Activated CD4-positive, alpha-beta T cell treated with anti-CD3 and anti-CD28 coated beads for 24 hours (primary cell): Measurements from ENCODE around the gene TRMT10B.
A peak's percentile ranks its signal among the peaks of the same experiment; 100 is the strongest.
"Not testable (repeated sequence)": the region's sequence is repeated elsewhere in the genome, so short reads cannot be mapped to it uniquely, and the experiment has no call there.

Source experiments
- DNase-seq, 2 donors: peaks; one replicate each; pipeline ENCODE4 v3.0.0-alpha.2; 2020; ENCODE audit warnings: low read depth in 2 of 2

The TRMT10B gene

DNA sequence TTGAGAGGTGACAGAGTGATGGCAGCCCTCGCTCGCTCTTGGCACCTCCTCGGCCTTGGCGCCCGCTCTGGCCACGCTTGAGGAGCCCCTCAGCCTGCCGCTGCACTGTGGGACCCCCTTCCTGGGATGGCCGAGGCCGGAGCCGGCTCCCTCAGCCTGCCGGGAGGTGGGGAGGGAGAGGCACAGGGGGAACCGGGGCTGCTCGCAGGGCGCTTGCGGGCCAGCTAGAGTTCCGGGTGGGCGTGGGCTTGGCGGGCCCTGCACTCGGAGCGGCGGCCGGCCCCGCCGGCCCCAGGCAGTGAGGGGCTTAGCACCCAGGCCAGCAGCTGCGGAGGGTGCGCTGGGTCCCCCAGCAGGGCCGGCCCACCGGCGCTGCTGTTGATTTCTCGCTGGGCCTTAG lies 1.9 kb upstream of the TRMT10B start:
- not testable (repeated sequence) for DNase-seq

DNA sequence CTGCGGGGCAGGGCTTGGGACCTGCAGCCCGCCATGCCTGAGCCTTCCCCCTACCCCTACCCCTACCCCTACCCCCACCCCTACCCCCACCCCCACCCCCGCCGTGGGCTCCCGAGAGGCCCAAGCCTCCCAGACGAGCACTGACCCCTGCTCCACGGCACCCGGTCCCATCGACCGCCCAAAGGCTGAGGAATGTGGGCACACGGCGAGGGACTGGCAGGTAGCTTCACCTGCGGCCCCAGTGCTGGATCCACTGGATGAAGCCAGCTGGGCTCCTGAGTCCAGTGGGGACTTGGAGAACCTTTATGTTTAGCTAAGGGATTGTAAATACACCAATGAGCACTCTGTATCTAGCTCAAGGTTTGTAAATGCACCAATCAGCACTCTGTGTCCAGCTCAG lies 1.5 kb upstream of the TRMT10B start:
- not testable (repeated sequence) for DNase-seq

- no peak for DNase-seq
Measured at GRCh38 chr9:37752642-37753488, 740 bp upstream of the TRMT10B start.

DNA sequence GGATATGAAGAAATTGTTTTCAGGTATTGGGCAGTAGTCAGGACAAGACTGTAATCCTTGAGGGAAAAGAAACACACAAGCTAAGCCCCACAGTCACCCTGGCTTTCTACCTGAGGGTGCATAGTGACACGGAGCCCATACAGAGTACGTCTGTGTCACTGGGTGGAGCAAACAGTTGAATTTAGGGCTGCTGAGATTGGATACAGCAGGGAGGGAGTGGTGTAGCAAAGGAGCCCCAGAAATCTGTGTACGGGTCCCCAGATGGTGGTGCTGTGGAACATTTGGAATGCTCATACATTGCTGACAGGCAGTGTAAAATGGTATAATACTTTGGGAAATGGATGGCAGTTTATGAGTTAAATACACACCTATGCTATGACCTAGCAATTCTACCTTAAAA lies 5.1 kb downstream of the TRMT10B start:
- DNase-seq: no peak

- DNase-seq: no peak
Measured at GRCh38 chr9:37760416-37761161, 7.0 kb downstream of the TRMT10B start.

- DNase-seq: no peak
Measured at GRCh38 chr9:37761511-37761910, 7.9 kb downstream of the TRMT10B start.

GRCh38 chr9:37765263-37765662 lies 11.7 kb downstream of the TRMT10B start:
- not testable (repeated sequence) for DNase-seq

- DNase-seq: no peak
Measured at GRCh38 chr9:37769306-37769705, 15.7 kb downstream of the TRMT10B start.

DNA sequence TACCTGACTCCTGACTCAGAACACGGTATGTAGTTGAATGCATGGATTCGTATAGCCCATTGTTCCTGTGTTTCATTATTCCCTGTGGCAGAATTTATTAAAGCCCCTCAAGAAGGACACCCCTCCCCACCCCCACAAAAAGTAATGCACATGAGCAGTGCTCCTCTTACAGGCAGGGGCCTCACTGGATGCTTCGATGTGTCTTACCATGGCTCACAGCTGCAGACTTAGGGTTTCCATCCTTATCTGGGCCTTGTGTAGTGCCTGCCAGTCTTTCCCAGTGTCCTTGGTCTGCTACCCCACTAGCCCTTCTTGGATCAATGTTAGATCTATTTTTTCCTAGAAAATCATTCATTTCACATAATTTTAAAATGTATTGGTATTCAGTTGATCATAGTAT lies 16.4 kb downstream of the TRMT10B start:
- no peak for DNase-seq

GRCh38 chr9:37775216-37775919 lies 21.8 kb downstream of the TRMT10B start:
- DNase-seq: no peak

GRCh38 chr9:37776328-37776727 lies 22.7 kb downstream of the TRMT10B start:
- no peak for DNase-seq

DNA sequence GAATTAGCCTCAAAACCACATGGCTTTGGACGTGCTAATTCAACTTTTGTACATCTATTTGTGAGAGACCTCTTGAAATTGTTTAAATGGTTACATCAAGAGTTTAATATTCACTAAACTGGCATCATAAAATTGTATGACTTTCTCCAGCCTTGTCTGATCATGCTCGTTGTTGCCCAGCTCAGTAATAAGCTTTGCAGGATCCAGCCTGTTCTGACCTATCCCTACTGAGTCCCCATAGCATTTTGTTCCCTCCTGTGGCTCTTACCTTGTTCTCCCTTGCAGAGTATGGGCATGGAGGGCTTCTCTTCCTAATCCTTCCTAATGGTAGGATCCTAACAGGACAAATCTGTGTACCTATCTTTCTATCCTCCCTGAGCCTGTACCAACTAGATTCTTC lies 24.9 kb downstream of the TRMT10B start:
- DNase-seq: no peak

DNA sequence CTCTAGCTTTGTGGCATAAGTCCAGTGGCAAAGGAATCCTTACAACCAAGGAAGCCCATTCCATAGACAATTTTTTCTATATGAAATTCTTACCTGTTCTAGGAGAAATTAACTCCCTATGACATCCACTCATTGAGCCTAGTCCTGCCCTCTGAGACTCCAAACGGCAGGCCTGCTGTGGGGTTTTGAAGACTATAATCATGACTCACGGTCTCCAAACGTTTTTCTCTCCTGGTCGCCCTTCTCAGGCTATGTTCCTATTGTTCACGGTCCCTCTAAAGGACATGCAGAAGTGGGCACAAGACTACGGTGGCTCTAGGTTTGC lies 30.6 kb downstream of the TRMT10B start:
- no peak for DNase-seq

DNA sequence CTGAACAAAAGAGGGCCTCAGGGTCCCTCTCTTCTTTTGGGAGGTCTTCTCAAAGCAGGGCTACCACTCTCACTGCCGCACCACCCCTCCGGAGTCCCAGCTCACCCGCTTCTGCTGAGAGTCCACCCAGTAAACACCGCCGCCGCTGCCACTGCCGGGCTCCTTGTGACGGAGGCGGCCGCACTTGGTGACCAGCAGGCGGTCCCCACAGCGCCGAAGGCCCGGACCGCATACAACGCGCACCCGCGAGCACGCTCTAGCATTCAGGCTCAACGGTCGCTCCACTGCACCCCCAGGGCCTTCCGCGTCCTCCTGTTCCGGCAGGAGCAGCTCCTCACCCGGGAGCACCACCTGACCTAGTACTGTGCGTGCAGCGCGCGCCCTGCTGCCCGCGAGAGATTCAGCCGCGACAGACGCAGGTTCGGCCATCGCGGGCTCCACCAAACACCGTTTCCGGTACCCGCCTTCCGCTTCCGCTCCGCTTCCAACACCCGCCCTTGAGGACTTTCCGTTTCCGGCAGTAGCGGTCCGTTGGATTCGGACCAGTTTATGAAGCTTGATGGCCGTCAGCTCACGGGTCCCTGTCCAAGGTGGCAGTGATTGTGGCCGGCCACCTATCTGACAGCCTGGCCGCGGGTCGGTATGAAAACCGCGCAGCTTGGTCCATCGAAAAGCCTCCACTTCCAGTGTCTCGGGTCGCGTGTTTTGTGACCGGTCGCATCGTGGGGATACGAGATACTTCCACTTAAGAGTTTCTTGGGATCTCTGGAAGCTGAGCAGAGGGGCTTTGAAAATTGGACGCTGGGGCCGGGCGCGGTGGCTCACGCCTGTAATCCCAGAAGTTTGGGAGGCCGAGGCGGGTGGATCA lies 31.2 kb downstream of the TRMT10B start, which contains the start of gene EXOSC3:
EXOSC3 (minus strand) TSS at position 449 of the 868 bp plus-strand sequence; CDS start at position 429, 20 bp downstream.
- peak; percentile 74 to 80 for DNase-seq

GRCh38 chr9:37787059-37787458 lies 33.5 kb downstream of the TRMT10B start:
- DNase-seq: no peak

DNA sequence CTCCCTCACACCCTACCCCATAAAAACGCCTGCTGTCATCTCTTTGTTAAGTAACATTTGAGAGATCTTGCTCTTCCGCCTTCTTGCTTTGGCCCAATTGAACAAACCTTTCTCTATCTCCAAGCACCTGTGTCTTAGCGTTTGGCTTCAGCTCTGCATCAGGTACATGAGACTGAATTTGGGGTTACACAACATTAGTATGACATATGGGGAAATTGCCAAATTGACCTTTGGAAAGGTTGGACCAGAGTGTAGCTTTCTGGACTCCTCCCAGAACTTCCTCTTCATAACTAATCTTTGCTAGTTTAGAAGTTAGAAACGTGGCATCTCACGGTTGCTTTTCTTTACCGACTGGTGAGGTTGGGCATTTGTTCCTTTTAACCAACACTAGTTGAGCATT lies 34.7 kb downstream of the TRMT10B start:
- no peak for DNase-seq

DNA sequence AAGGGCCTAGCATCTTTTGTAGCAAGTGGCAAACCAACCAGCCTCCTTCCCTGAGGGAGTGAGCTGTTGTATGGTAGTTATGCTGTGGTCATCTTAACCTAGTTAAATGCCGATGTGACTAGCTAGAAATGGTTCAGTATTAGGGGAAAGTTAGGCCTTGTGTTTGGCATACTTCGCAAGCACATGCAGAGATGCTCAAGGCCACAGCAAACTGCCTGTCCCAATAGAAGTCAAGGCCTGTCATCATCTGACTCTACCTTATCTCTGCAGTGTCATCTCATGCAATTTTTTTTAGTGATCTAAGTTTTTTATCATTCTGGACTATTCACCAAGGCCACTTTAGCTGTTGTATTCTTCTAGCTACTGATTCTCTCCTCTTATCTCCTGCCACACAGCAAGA lies 36.5 kb downstream of the TRMT10B start:
- no peak for DNase-seq

DNA sequence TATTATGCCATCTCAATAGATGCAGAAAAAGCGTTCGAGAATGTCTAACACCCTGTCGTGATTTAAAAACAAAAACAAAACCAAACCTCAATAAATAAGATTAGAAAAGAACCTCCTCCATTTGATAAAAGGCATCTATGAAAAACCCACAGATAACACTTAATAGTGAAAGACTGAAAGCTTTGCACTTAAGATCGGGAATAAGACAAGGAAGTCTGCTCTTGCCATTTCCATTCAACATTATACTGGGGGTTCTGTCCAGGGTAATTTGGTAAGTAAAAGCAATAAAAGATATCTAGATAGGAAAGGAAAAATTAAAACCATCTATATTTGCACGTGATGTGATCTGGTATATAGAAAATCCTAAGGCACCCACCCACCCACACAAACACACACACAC lies 38.5 kb downstream of the TRMT10B start:
- no peak for DNase-seq

DNA sequence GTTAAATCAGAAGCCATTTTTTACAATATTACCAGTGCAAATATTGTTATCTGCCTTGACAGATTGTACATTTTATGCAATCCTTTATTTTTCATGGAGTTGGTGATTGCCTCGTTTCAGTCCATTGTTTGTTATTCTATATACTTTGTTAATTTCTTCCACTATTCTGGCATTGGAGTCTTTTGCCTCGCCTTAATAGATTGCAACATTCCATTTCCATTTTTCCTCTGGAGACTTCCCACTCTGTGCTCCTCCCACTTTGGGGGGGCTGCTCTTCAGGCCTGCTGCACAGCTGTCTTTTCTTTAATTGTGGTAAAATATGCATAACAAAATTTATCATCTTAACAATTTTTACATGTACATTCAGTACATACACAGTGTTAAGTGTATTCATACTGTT lies 42.6 kb downstream of the TRMT10B start:
- no peak for DNase-seq

GRCh38 chr9:37798677-37799076 lies 45.1 kb downstream of the TRMT10B start:
- no peak for DNase-seq

GRCh38 chr9:37800631-37801286 lies 47.2 kb downstream of the TRMT10B start, which contains the start of gene DCAF10:
Gene DCAF10, plus strand, starts transcription at chr9:37800797. Its CDS starts 70 bp downstream, at chr9:37800867.
- DNase-seq: peak; percentile 84 to 88
